HG03439 (cell line): ENCODE measurements around the gene C19orf81.

ENCODE experiments used
- ATAC-seq: cut with Tn5 transposase; IDR thresholded peaks from one replicate; pipeline ENCODE4 v1.9.1; 2021; ENCODE audit warnings: mild to moderate bottlenecking, moderate library complexity; ENCODE audit not compliant: unreplicated experiment

The C19orf81 gene

GRCh38 chr19:50677636-50678035 lies 28.4 kb downstream of the C19orf81 start:
- ATAC-seq, result no peak

DNA sequence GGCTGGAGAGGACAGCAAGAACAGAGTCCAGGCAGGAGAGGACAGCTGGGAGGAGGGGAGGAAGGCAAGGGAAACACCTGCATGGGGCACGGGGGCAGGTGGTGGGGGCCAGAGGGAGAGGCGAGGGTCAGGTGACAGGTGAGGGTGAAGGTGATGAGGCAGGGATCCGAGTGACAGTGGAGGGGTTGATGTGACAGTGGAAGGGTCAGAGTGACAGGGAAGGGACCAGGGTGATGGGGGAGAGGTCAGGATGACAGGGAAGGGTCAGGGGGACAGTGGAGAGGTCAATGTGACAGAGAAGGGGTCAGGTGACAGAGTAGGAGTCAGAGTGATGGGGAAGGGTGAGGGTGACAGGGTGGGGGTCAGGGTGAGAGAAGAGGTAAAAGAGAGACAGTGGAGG lies 29.1 kb downstream of the C19orf81 start:
- no peak for ATAC-seq

GRCh38 chr19:50679177-50680125 lies 30.2 kb downstream of the C19orf81 start:
- peak; percentile 73 for ATAC-seq

GRCh38 chr19:50686310-50687032 lies 37.2 kb downstream of the C19orf81 start:
- no peak for ATAC-seq

GRCh38 chr19:50688766-50689165 lies 39.5 kb downstream of the C19orf81 start:
- no peak for ATAC-seq

DNA sequence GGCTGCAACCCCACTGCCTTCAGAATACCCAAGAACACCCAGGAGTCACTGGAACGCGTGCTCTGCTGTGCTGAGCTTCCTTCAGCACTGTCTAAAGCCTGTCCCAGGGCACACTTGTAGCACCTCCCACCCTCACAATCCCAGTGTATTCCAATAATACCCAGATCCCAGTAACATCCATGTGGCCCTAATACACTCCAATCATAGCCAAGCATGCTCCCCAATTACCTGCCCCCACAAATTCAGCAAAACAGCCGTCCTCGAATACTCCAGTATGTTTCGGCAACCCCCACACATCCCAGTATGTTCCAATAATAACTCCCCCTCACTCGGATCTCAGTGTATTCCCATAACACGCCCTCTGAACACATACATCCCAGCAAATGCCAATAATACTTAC lies 41.2 kb downstream of the C19orf81 start:
- no peak for ATAC-seq

DNA sequence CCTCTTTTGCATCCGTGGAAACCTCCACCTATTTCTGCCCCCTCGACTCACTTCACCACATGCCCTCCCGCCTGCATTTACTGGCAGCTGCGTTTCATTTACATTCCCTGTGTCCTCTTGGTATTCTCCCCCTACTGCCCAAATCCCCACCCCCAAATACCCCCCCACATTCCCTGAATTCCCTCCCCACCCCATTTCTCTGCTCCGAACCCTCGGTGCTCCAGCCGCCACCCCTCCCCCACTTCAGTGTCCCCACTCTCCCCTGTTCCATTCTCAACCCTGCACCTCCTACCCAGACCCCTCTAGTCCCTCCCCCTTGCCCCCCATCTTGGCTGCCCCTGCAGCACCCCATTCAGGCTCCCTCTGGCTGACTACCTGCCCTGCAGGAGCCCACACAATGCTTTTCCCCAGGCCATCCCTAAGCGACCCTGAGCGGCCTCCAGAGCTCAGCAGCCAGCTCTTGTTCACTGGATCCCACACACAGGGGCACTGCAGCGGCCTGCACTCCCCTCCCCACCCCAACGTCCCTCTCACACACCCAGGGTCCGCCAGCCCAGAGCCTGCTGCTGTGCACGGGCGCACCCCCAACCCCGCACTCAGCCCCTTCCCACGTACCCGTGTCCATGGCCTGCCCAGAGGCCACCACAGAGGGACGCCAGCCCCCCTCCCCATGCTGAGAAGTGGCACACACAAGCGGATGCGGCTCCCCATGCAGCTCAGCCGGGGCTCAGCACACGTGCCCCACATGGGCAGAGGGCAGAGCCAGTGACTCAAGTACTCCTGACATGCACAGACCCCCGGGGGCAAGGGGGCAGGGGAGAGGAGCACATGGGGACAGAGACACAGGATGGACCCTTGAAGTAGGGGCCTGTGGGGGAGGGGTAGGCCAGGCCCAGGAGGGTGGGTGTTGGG lies 44.1 kb downstream of the C19orf81 start:
- no peak for ATAC-seq

DNA sequence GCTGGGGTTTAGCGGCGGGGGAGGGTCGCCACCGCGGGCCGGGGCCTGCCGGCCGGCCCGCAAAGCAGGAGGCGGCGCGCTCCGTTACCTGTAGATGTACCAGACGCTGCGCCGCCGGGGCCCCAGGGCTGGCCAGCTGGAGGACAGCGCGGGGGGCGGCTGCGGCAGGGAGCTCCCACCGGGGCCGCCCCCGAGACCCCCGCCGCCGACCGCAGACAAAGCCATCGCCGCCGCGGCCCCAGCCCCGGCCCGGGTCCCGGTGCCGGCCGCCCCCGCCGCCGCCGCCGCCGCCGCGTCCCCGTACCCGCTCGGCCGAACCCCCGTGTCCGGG lies 45.5 kb downstream of the C19orf81 start:
- no peak for ATAC-seq

DNA sequence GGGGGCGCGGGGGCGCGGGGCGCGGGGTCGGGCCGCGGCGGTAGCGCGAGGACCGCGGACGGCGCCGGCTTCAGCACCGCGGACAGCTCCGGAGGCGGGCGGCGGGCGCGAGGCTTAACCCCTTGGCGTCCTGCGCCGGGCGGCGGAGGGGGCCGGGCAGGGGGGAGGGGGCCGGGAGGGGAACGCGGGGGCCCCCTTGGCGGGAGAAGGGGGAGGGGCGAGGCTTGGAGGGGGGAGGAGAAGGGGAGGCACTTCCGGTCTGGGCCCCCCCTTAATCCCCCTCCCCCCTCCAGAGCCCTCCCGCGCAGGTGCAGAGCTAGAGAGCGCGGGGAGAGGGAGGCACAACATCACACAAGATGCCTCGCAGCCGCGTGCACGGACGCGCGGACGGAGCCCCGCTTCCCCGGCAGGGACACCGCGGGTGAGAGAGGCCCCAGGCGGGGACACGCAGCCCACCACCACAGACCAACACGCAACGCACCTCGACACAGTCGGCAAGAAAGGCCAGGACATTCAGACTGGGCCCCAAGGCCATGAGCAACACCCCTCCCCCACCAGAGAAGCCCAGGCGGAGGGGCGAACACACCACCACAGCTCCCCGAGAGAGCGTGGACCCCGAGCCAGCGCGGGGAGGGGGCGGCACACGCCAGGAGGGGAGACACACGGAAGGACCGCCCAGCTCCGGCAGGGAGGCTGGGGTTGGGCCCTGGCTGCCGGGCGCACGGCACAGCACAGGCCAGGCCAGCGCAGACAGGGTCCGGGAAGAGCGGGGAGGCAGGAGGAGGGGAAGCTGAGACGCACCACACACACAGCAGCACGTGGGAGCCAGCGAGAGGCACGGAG lies 46.2 kb downstream of the C19orf81 start:
- no peak for ATAC-seq

DNA sequence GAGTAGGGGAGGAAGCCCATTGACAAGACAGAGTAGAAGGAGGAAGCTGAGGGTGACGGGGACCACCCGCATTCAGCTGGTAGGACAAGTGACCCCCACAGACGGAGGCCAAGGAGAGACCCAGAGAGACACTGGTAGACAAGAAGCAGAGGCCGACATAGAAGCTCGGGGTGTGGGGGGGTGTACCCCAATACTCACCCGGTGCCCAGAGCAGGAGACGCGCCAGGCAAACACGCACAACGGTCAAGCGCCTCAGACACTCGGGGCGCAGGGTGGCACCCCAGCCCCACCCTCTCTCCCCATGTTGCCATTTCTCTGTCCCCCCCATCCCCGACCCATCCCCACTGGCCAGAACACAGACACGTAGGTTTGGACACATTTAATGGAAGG lies 46.8 kb downstream of the C19orf81 start:
- no peak for ATAC-seq

DNA sequence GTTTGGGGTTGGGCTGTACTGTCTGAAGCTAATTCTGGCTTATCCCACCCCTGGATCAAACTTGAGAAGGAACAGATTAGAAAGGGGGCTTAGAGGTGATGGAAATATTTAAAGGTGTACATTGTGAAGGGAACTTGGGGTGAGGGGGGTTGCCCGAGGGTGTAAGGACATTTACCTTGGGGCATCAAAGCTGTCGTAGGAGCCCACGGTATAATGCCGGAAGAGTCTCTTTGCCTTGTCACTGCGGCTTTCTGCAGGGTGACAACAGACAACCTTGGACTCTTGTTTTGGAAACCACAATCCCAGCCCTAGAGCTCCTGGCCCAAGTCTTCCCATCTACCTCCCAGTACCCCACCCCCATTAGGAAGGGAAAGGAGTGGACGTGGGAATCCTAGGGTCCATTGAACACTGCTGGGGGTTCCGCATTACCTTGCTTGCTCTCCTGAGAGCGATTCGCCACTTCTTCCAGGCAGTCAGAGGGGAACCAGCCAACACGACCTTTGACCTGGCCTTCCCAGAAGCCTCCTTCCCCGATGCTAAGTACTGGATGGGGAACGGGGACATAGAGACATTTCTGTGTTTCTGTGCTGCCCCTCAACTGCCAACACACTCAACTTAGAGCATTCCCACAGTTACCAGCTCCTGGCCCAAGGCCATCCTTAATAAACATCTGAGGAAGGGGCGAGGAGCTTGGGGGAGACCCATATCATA lies 48.3 kb downstream of the C19orf81 start:
- ATAC-seq, result no peak

DNA sequence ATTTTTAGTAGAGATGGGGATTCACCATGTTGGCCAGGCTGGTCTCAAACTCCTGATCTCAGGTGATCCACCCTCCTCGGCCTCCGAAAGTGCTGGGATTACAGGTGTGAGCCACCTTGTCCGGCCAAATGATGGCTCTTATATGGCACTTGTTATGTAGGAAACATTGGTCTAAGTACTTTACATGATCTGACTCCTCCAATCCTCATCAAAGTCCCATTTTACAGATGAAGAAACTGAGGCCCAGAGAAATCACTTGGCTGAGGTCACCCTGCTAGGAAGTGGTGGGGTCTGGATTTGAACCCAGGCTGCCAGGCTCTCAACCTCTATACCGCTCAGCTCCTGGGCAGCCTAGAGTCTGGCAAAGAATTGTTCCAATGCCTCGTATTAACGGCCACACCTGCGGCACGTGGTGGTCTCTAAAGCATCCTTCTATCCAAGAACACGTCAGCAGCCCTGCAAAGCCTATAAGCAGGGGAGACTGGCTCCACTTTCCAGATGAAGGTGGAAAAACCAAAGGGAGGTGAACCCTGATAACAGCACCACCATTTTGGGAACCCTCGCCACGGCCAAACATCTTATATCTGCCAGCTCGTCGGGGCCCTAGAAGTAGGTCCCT lies 52.2 kb downstream of the C19orf81 start:
- ATAC-seq, result no peak

DNA sequence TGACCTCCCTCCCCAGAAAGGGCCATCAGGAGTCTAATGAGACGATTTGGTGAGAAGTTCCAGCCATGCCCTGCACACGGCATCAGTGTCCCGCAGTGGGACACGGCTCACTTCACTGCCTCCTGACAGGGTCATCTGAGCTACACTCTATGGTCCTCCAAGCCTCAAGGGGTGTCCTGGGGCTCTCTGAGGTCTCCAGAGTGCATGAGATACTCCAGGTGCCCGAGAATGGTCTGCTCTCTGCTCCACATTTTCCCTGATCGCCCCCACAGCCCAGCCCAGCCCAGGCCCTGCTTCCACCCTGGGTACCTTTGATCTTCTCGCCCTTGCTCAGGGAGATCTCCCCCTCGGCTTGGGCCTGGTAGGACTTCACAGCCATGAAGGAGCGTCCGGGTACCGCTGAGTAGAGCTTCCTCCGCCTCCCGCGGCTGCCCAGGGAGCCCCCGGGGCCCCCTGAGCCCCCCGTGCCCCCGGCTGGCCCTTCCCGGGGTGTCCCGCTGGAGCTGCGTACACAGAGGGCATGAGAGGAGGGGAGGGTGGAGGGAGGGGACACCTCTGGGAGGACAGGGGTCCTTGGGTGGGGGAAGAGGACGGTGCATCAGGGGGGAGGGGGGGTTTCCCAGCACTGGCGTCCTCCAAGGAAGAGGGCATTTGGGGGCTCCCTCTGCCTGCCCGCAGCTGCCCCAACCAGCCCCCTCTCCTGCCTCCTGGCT lies 53.1 kb downstream of the C19orf81 start:
- no peak for ATAC-seq

- ATAC-seq, result no peak
These were observed 53.9 kb downstream of the C19orf81 start for GRCh38 chr19:50702871-50703829.

- ATAC-seq, result no peak
These were observed 54.9 kb downstream of the C19orf81 start for GRCh38 chr19:50703915-50704796.

DNA sequence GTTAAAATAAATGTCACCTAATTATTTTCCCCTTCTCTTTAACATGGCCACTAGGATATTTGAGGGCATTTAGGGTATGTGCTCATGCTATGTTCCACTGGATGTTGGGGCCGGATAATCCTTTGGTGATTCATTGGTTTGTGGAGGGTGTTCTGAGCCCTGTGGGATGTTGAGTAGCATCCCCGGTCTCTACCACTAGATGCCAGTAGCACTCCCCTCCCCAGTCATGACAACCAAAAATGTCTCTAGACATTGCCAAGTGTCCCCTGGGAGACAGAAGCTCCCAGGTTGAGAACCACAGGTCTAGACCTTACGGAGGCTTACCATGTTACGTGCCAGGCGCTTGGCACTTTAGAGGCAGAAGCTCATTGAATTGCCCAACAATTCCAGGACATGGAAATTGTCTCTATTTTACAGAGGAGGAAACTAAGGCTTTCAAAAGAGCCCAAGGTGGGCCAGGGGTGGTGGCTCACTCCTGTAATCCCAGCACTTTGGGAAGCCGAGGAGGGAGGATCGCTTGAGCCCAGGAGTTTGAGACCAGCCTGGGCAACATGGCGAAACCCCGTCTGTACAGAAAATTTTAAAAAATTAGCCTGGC lies 56.3 kb downstream of the C19orf81 start:
- ATAC-seq, result no peak
